Measurements from ENCODE around the gene RBBP8.

The RBBP8 gene

GRCh38 chr18:23056315-23056714 lies 123.2 kb downstream of the RBBP8 start:
- Histone ChIP-seq H3K36me3 (ENCODE audit: insufficient read depth, low read length) (no peaks in the 10 kb centered on the region), H3K9me3 (ENCODE audit: insufficient read depth, low read length, severe bottlenecking) (no peaks in the 10 kb centered on the region), H3K79me2 (ENCODE audit: insufficient read depth, low read length) (no peaks in the 10 kb centered on the region), H2AFZ (ENCODE audit: low read depth, low read length) (no peak overlapping the region), H3K4me2 (ENCODE audit: insufficient read depth, low read length) (no peak overlapping the region), H3K9ac (ENCODE audit: low read depth, low read length) (no peak overlapping the region), H3K27me3 (ENCODE audit: insufficient read depth, low read length, poor library complexity) (no peaks in the 10 kb centered on the region), H3K4me3 (ENCODE audit: low read depth in 1 of 2, low read length in 2 of 2) (no peak overlapping the region), H3K27ac (ENCODE audit: low read length) (no peak overlapping the region), H3K4me1 (ENCODE audit: insufficient read depth, low read length) (no peaks in the 10 kb centered on the region), H4K20me1 (ENCODE audit: insufficient read depth, low read length) (no peaks in the 10 kb centered on the region)
- no peak for TF ChIP-seq EZH2 (IDR thresholded peaks at IDR 0.05; ENCODE audit: borderline replicate concordance, low read depth, low read length, severe bottlenecking)
- no peak for DNase-seq
- ATAC-seq (ENCODE audit: insufficient read depth, low read depth), result no peak

DNA sequence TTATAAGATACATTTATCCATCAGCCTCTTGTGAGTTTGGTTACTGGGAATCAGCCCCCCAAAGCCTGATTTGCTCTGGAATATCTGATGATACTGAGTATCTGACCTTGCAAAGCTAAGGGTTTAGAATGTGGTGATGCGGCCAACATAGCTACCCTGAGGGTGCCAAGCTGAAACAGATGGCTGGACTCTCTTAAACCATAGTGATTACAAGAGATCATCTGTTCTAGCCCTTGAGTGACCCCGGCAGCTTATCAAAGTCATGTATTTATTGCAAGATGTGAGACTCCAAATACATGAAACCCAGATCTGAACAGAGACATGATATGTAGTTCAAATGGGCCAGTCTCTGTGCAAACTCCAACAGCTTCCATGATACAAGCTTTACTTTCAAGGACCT lies 124.0 kb downstream of the RBBP8 start:
- H3K4me2 ChIP-seq (ENCODE audit: insufficient read depth, low read length), result no peak overlapping the region
- no peaks in the 10 kb centered on the region for H3K4me1 ChIP-seq (ENCODE audit: insufficient read depth, low read length)
- H3K9me3 ChIP-seq (ENCODE audit: insufficient read depth, low read length, severe bottlenecking), result no peaks in the 10 kb centered on the region
- TF ChIP-seq EZH2 (IDR thresholded peaks at IDR 0.05; ENCODE audit: borderline replicate concordance, low read depth, low read length, severe bottlenecking), result no peak
- TF ChIP-seq, protein P1, sequence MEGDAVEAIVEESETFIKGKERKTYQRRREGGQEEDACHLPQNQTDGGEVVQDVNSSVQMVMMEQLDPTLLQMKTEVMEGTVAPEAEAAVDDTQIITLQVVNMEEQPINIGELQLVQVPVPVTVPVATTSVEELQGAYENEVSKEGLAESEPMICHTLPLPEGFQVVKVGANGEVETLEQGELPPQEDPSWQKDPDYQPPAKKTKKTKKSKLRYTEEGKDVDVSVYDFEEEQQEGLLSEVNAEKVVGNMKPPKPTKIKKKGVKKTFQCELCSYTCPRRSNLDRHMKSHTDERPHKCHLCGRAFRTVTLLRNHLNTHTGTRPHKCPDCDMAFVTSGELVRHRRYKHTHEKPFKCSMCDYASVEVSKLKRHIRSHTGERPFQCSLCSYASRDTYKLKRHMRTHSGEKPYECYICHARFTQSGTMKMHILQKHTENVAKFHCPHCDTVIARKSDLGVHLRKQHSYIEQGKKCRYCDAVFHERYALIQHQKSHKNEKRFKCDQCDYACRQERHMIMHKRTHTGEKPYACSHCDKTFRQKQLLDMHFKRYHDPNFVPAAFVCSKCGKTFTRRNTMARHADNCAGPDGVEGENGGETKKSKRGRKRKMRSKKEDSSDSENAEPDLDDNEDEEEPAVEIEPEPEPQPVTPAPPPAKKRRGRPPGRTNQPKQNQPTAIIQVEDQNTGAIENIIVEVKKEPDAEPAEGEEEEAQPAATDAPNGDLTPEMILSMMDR (IDR thresholded peaks at IDR 0.05; ENCODE audit: borderline replicate concordance, extremely low read depth, low read length, poor library complexity, severe bottlenecking), result no peak
- no peak overlapping the region for H3K4me3 ChIP-seq (ENCODE audit: low read depth in 1 of 2, low read length in 2 of 2)
- no peaks in the 10 kb centered on the region for H3K27me3 ChIP-seq (ENCODE audit: insufficient read depth, low read length, poor library complexity)
- no peaks in the 10 kb centered on the region for H3K36me3 ChIP-seq (ENCODE audit: insufficient read depth, low read length)
- no peak for DNase-seq
- ATAC-seq (ENCODE audit: insufficient read depth, low read depth), result no peak
- H3K79me2 ChIP-seq (ENCODE audit: insufficient read depth, low read length), result no peaks in the 10 kb centered on the region
- no peak overlapping the region for H2AFZ ChIP-seq (ENCODE audit: low read depth, low read length)
- no peak overlapping the region for H3K9ac ChIP-seq (ENCODE audit: low read depth, low read length)
- H4K20me1 ChIP-seq (ENCODE audit: insufficient read depth, low read length), result no peaks in the 10 kb centered on the region
- H3K27ac ChIP-seq (ENCODE audit: low read length), result no peak overlapping the region

DNA sequence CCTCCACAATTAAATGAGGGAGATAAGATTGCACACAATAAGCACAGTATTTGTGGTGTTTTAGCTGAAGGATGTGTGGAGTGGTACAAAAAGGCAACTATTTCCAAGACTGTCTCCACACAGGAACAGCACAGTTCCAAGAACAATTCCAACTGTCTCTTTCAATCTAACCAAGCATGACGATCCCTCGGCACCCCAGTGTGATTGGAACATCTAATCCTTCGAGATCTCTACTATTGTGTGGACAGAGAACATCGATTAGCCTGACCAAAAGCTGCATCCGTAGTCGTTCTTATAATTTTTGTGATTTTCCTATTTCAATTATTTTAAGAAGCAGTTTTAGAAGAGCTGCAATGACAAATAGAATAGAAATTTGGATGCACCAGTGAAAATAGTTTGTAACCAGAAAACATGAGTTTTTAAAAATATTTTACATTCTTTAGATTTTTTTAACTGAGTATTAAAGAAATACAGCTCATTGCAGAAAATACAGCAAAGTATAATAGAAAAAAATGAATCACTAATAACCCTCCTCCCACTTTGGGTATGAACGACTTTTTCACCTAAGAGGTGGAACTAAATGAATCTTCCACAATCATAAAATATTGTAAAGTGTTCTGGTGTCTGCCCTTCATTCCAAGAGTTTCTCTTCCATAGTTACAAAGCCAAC lies 125.8 kb downstream of the RBBP8 start:
- no peak overlapping the region for H3K27ac ChIP-seq (ENCODE audit: low read length)
- H4K20me1 ChIP-seq (ENCODE audit: insufficient read depth, low read length), result no peaks in the 10 kb centered on the region
- H3K9me3 ChIP-seq (ENCODE audit: insufficient read depth, low read length, severe bottlenecking), result peaks cover 4% of the 10 kb centered on the region
- H3K79me2 ChIP-seq (ENCODE audit: insufficient read depth, low read length), result no peaks in the 10 kb centered on the region
- H3K4me2 ChIP-seq (ENCODE audit: insufficient read depth, low read length), result no peak overlapping the region
- no peak overlapping the region for H2AFZ ChIP-seq (ENCODE audit: low read depth, low read length)
- H3K9ac ChIP-seq (ENCODE audit: low read depth, low read length), result no peak overlapping the region
- H3K36me3 ChIP-seq (ENCODE audit: insufficient read depth, low read length), result no peaks in the 10 kb centered on the region
- DNase-seq (no peak), ATAC-seq (ENCODE audit: insufficient read depth, low read depth) (no peak)
- H3K4me1 ChIP-seq (ENCODE audit: insufficient read depth, low read length), result no peaks in the 10 kb centered on the region
- no peaks in the 10 kb centered on the region for H3K27me3 ChIP-seq (ENCODE audit: insufficient read depth, low read length, poor library complexity)
- TF ChIP-seq, protein P1 (IDR thresholded peaks at IDR 0.05; ENCODE audit: borderline replicate concordance, extremely low read depth, low read length, poor library complexity, severe bottlenecking), result no peak
- no peak for TF ChIP-seq EZH2 (IDR thresholded peaks at IDR 0.05; ENCODE audit: borderline replicate concordance, low read depth, low read length, severe bottlenecking)
- no peak overlapping the region for H3K4me3 ChIP-seq (ENCODE audit: low read depth in 1 of 2, low read length in 2 of 2)

- no peaks in the 10 kb centered on the region for H4K20me1 ChIP-seq (ENCODE audit: insufficient read depth, low read length)
- H3K27ac ChIP-seq (ENCODE audit: low read length), result no peak overlapping the region
- no peaks in the 10 kb centered on the region for H3K79me2 ChIP-seq (ENCODE audit: insufficient read depth, low read length)
- DNase-seq (no peak), ATAC-seq (ENCODE audit: insufficient read depth, low read depth) (no peak)
- H3K4me1 ChIP-seq (ENCODE audit: insufficient read depth, low read length), result no peaks in the 10 kb centered on the region
- H3K9me3 ChIP-seq (ENCODE audit: insufficient read depth, low read length, severe bottlenecking), result peaks cover 6% of the 10 kb centered on the region
- no peak overlapping the region for H3K4me3 ChIP-seq (ENCODE audit: low read depth in 1 of 2, low read length in 2 of 2)
- no peaks in the 10 kb centered on the region for H3K36me3 ChIP-seq (ENCODE audit: insufficient read depth, low read length)
- H3K27me3 ChIP-seq (ENCODE audit: insufficient read depth, low read length, poor library complexity), result no peaks in the 10 kb centered on the region
- H3K9ac ChIP-seq (ENCODE audit: low read depth, low read length), result no peak overlapping the region
- TF ChIP-seq EZH2 (IDR thresholded peaks at IDR 0.05; ENCODE audit: borderline replicate concordance, low read depth, low read length, severe bottlenecking), result no peak
- TF ChIP-seq, protein P1 (IDR thresholded peaks at IDR 0.05; ENCODE audit: borderline replicate concordance, extremely low read depth, low read length, poor library complexity, severe bottlenecking), result no peak
- H3K4me2 ChIP-seq (ENCODE audit: insufficient read depth, low read length), result no peak overlapping the region
- H2AFZ ChIP-seq (ENCODE audit: low read depth, low read length), result no peak overlapping the region
These were observed 126.7 kb downstream of the RBBP8 start for GRCh38 chr18:23059541-23060465.

Data from DND-41 (cell line).